CD4-positive, alpha-beta T cell treated with Interferon gamma for 1 hour (primary cell): Measurements from ENCODE around the gene SBF2.
"Not testable (repeated sequence)": the region's sequence is repeated elsewhere in the genome, so short reads cannot be mapped to it uniquely, and the experiment has no call there.

ENCODE experiments used
- DNase-seq: peaks from one replicate; pipeline ENCODE4 v3.0.0-alpha.2; 2020

The SBF2 gene

GRCh38 chr11:10160350-10160749, 133.7 kb downstream of the SBF2 start:
- DNase-seq, result no peak

GRCh38 chr11:10158461-10158860, 135.6 kb downstream of the SBF2 start:
- no peak for DNase-seq

- DNase-seq, result no peak
Observed at GRCh38 chr11:10155793-10156490, 138.1 kb downstream of the SBF2 start.

- DNase-seq, result no peak
Observed at GRCh38 chr11:10150800-10151199, 143.2 kb downstream of the SBF2 start.

GRCh38 chr11:10149553-10149952, 144.5 kb downstream of the SBF2 start:
- DNase-seq, result no peak

GRCh38 chr11:10147195-10147594, 146.8 kb downstream of the SBF2 start:
- no peak for DNase-seq

- no peak for DNase-seq
Observed at GRCh38 chr11:10144954-10145353, 149.1 kb downstream of the SBF2 start.

GRCh38 chr11:10139656-10140055, 154.4 kb downstream of the SBF2 start:
- no peak for DNase-seq

DNA sequence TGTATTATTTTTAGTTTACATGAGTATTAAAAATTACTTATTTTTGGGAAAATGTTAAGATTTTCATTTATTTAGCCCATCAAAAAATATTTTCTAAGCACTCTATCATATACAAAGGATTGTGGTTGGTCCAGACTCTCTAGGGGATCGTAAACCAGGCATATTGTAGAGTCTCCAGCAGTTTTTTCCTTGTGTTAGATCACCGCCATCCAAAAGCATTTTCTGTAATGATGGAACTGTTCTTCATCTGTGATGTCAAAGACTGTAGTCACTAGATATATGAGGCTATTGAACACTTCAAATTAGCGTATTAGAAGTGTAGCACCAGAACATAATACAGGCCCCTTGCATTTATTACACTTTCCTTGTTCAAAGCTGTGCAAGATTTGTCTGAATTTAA, 154.9 kb downstream of the SBF2 start:
- no peak for DNase-seq

DNA sequence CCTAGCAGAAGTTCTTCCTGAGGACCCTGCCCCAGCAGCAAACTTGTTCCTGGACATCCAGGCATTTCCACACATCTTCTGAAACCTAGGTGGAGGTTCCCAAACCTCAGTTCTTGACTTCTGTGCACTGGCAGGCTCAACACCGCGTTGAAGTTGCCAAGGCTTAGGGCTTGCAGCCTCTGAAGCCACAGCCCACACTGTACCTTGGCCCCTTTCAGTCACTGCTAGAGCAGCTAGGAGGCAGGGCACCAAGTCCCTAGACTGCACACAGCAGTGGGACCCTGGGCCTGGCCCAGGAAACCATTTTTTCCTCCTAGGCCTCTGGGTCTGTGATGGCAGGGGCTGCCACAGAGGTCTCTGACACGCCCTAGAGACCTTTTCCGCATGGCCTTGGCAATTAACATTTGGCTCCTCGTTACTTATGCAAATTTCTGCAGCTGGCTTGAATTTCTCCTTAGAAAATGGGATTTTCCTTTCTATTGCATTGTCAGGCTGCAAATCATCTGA, 159.0 kb downstream of the SBF2 start:
- DNase-seq, result no peak

- not testable (repeated sequence) for DNase-seq
Observed at GRCh38 chr11:10134226-10134625, 159.8 kb downstream of the SBF2 start.

- DNase-seq, result not testable (repeated sequence)
Observed at GRCh38 chr11:10133251-10133650, 160.8 kb downstream of the SBF2 start.

GRCh38 chr11:10130875-10131274, 163.1 kb downstream of the SBF2 start:
- no peak for DNase-seq

DNA sequence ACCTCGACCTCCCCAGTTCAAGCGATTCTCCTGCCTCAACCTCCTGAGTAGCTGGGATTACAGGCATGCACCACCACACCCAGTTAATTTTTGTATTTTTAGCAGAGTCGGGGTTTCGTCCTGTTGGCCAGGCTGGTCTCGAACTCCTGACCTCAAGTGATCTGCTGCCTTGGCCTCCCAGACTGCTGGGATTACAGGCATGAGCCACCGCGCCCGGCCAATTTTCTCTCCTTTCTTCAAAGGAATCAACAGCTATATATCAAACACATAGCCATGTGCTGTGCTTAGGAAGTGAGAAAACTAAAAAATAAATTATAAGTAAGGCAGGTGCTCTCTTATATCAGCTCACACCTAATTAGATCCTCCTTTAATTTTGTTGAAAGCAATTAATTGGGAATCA, 164.8 kb downstream of the SBF2 start:
- not testable (repeated sequence) for DNase-seq

DNA sequence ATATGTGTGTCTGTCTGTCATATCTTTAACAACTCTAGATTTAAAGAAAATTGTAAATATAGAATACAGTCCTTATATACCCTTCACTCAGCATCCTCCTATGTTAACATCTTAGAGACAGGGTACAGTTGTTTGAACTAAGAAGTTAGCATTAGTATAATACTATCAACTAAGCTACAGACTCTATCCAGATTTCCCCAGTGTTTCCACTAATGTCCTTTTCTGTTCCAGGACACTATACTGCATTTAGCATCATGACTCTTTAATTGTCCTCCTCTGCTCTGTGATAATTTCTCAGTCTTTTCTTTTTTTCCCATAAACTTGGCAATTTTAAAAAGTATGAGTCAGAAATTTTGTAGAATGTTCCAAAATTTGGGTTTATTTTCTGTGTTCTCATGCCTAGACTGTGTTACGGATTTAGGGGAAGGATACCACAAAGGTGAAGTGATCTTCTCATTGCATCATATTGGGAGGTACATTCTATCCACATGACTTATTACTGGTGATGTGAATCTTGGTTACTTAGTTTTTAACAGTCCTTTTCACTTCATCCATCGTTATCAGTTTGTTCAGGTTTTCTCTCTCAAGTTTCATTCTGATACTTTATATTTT, 168.4 kb downstream of the SBF2 start:
- no peak for DNase-seq

- DNase-seq, result no peak
Observed at GRCh38 chr11:10122326-10123197, 171.5 kb downstream of the SBF2 start.

DNA sequence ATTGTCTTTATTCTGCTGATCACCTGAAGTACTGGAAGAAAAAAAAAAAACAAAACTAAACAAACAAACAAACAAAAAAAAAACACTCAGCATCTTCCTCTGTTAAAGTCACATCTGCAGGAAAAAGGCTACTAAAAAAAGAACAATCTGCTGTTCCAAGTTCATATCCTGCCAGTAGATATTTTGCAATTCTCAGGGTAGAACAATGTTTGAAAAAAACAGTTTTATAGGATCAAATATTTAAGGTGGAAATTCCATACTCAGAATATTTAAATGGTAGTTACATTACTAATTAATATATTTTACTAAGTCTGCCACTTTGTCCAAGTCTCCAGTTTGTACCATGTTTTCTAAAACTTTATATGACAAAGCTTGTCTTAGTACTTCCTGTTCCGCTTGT, 175.2 kb downstream of the SBF2 start:
- DNase-seq, result no peak

DNA sequence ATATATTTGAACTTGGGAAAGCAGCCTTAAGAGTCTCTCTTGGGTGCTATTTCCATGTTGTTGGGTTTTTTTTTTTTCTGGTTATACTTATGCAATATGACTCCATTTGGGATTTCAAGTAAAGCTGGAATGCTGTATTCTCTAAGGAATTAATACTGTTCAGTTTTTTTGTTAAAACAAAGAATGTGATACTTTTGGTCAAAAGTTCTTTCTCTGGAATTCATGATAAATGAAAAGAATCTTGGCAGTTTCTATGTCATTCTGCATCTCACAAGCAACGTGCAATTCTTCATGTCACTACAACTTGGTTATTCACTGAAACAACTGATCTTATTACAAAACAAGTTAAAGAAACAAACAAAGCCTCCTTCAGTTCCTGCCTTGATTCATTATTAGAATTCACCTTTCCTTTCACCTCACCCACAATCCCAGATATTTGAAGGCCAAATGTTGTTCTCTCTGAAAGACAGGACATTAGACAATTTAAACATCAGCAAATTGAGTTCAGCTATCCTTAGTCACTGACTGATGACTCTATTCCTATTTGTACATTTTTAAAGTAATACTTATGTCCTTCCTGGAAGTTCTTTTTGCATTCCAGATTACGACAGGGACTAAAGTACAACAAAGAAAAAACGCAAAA, 176.2 kb downstream of the SBF2 start:
- no peak for DNase-seq

GRCh38 chr11:10116588-10116987, 177.4 kb downstream of the SBF2 start:
- DNase-seq, result no peak

- DNase-seq, result no peak
Observed at GRCh38 chr11:10114593-10115404, 179.2 kb downstream of the SBF2 start.

GRCh38 chr11:10113852-10114251, 180.2 kb downstream of the SBF2 start:
- no peak for DNase-seq

- no peak for DNase-seq
Observed at GRCh38 chr11:10109806-10110205, 184.2 kb downstream of the SBF2 start.
